BLaER1 treated with 17β-estradiol and CSF1 and Interleukin-3, amounts not matched to agents 10 nM and 100 nM (cell line): ENCODE results near the gene GAL3ST1.

ENCODE experiments used
- H3K27ac ChIP-seq, 11 experiments: shearing (Covaris generic); formaldehyde crosslinking; 2 replicates each; pipeline ENCODE4 v1.8.1; 2022
- H3K27me3 ChIP-seq, 11 experiments: shearing (Covaris generic); formaldehyde crosslinking; 2 replicates each; pipeline ENCODE4 v1.8.1; 2022
- H3K36me3 ChIP-seq, 11 experiments: shearing (Covaris generic); formaldehyde crosslinking; 2 replicates each; pipeline ENCODE4 v1.8.1; 2022
- H3K4me1 ChIP-seq, 10 experiments: shearing (Covaris generic); formaldehyde crosslinking; 2 replicates each; pipeline ENCODE4 v1.8.1; 2022
- H3K4me2 ChIP-seq, 11 experiments: shearing (Covaris generic); formaldehyde crosslinking; 2 replicates each; pipeline ENCODE4 v1.8.1; 2022
- H3K4me3 ChIP-seq, 10 experiments: shearing (Covaris generic); formaldehyde crosslinking; 2 replicates each; pipeline ENCODE4 v1.8.1; 2022
- H3K9ac ChIP-seq, 11 experiments: shearing (Covaris generic); formaldehyde crosslinking; 2 replicates each; pipeline ENCODE4 v1.8.1; 2022
- H3K9me3 ChIP-seq, 11 experiments: shearing (Covaris generic); formaldehyde crosslinking; replicated peaks in 1 of 11; 2 replicates each; pipeline ENCODE4 v1.8.1; 2022
- H4K20me1 ChIP-seq, 11 experiments: shearing (Covaris generic); formaldehyde crosslinking; 2 replicates each; pipeline ENCODE4 v1.8.1; 2022
- Cebpa-rat ChIP-seq, 11 experiments: shearing (Covaris generic); IDR thresholded peaks; 2 replicates each; pipeline ENCODE4 v1.8.1; 2022

GAL3ST1 gene

GRCh38 chr22:30535182-30535581 lies 39.3 kb downstream of the GAL3ST1 start:
- no peak overlapping the region for H3K4me2 ChIP-seq
- 0 out of 22 replicates have a peak, but pooled peaks cover 0 to 4% (median 0%) of the 10 kb centered on the region in 11 experiments for H4K20me1 ChIP-seq
- no peak overlapping the region for H3K9ac ChIP-seq
- H3K36me3 ChIP-seq, result no peaks in the 10 kb centered on the region
- no peaks in the 10 kb centered on the region for H3K27me3 ChIP-seq
- no peaks in the 10 kb centered on the region for H3K9me3 ChIP-seq
- H3K27ac ChIP-seq, result no peak overlapping the region
- H3K4me3 ChIP-seq, result no peak overlapping the region
- peaks cover 0 to 10% (median 0%) of the 10 kb centered on the region in 10 experiments; a peak in 6 of 20 replicates for H3K4me1 ChIP-seq
- TF ChIP-seq Cebpa-rat (IDR thresholded peaks at IDR 0.05), result no peak

- H3K9ac ChIP-seq, result no peak overlapping the region
- H3K4me1 ChIP-seq, result peaks cover 0 to 10% (median 0%) of the 10 kb centered on the region in 10 experiments; a peak in 6 of 20 replicates
- H3K4me3 ChIP-seq, result no peak overlapping the region
- H3K4me2 ChIP-seq, result no peak overlapping the region
- H3K36me3 ChIP-seq, result no peaks in the 10 kb centered on the region
- no peak for TF ChIP-seq Cebpa-rat (IDR thresholded peaks at IDR 0.05)
- 0 out of 22 replicates have a peak, but pooled peaks cover 0 to 4% (median 0%) of the 10 kb centered on the region in 11 experiments for H4K20me1 ChIP-seq
- H3K9me3 ChIP-seq, result no peaks in the 10 kb centered on the region
- no peaks in the 10 kb centered on the region for H3K27me3 ChIP-seq
- no peak overlapping the region for H3K27ac ChIP-seq
Observed at GRCh38 chr22:30531651-30532608, 42.5 kb downstream of the GAL3ST1 start.

GRCh38 chr22:30526656-30527055 lies 47.8 kb downstream of the GAL3ST1 start:
- Histone ChIP-seq H3K9ac (no peak overlapping the region), H3K4me3 (no peak overlapping the region), H3K4me1 (peaks cover 12 to 23% (median 19%) of the 10 kb centered on the region in 10 experiments; a peak in 19 of 20 replicates), H3K27ac (no peak overlapping the region), H3K27me3 (no peaks in the 10 kb centered on the region), H3K4me2 (no peak overlapping the region), H3K36me3 (no peaks in the 10 kb centered on the region), H3K9me3 (peaks cover 0 to 14% (median 0%) of the 10 kb centered on the region in 11 experiments; a peak in 3 of 22 replicates), H4K20me1 (no peaks in the 10 kb centered on the region)
- no peak for TF ChIP-seq Cebpa-rat (IDR thresholded peaks at IDR 0.05)

- Histone ChIP-seq H3K4me1 (peaks cover 12 to 23% (median 19%) of the 10 kb centered on the region in 10 experiments; a peak in 19 of 20 replicates), H3K27ac (no peak overlapping the region), H3K9me3 (peaks cover 0 to 14% (median 0%) of the 10 kb centered on the region in 11 experiments; a peak in 3 of 22 replicates), H4K20me1 (no peaks in the 10 kb centered on the region), H3K36me3 (no peaks in the 10 kb centered on the region), H3K4me3 (no peak overlapping the region), H3K9ac (no peak overlapping the region), H3K4me2 (peak overlapping the region; percentile 10 to 62 (median 46); a peak in 21 of 22 replicates), H3K27me3 (no peaks in the 10 kb centered on the region)
- TF ChIP-seq Cebpa-rat (IDR thresholded peaks at IDR 0.05), result no peak
Observed at GRCh38 chr22:30523646-30524489, 50.6 kb downstream of the GAL3ST1 start.

- no peaks in the 10 kb centered on the region for H3K27me3 ChIP-seq
- H4K20me1 ChIP-seq, result no peaks in the 10 kb centered on the region
- no peak for TF ChIP-seq Cebpa-rat (IDR thresholded peaks at IDR 0.05)
- H3K9me3 ChIP-seq, result peaks cover 0 to 14% (median 0%) of the 10 kb centered on the region in 11 experiments; a peak in 3 of 22 replicates
- H3K4me3 ChIP-seq, result no peak overlapping the region
- no peak overlapping the region for H3K27ac ChIP-seq
- H3K36me3 ChIP-seq, result no peaks in the 10 kb centered on the region
- no peak overlapping the region for H3K9ac ChIP-seq
- H3K4me1 ChIP-seq, result peaks cover 12 to 23% (median 19%) of the 10 kb centered on the region in 10 experiments; a peak in 19 of 20 replicates
- H3K4me2 ChIP-seq, result no peak overlapping the region
Observed at GRCh38 chr22:30521368-30522156, 52.9 kb downstream of the GAL3ST1 start.

GRCh38 chr22:30519842-30520425 lies 54.5 kb downstream of the GAL3ST1 start:
- TF ChIP-seq Cebpa-rat (IDR thresholded peaks at IDR 0.05), result no peak
- Histone ChIP-seq H3K4me2 (no peak overlapping the region), H3K27me3 (no peaks in the 10 kb centered on the region), H3K4me3 (no peak overlapping the region), H3K27ac (no peak overlapping the region), H3K9ac (no peak overlapping the region), H4K20me1 (no peaks in the 10 kb centered on the region), H3K4me1 (peaks cover 12 to 22% (median 19%) of the 10 kb centered on the region in 10 experiments; a peak in 19 of 20 replicates), H3K36me3 (no peaks in the 10 kb centered on the region), H3K9me3 (peaks cover 0 to 10% (median 0%) of the 10 kb centered on the region in 11 experiments; a peak in 3 of 22 replicates)

GRCh38 chr22:30516731-30517130 lies 57.7 kb downstream of the GAL3ST1 start:
- H4K20me1 ChIP-seq, result no peaks in the 10 kb centered on the region
- peaks cover 6 to 14% (median 8%) of the 10 kb centered on the region in 11 experiments; a peak in 19 of 22 replicates for H3K9me3 ChIP-seq
- H3K36me3 ChIP-seq, result no peaks in the 10 kb centered on the region
- TF ChIP-seq Cebpa-rat (IDR thresholded peaks at IDR 0.05), result no peak
- peaks cover 0 to 11% (median 6%) of the 10 kb centered on the region in 10 experiments; a peak in 8 of 20 replicates for H3K4me1 ChIP-seq
- H3K4me3 ChIP-seq, result no peak overlapping the region
- no peaks in the 10 kb centered on the region for H3K27me3 ChIP-seq
- no peak overlapping the region for H3K4me2 ChIP-seq
- H3K9ac ChIP-seq, result no peak overlapping the region
- no peak overlapping the region for H3K27ac ChIP-seq

GRCh38 chr22:30516273-30516672 lies 58.2 kb downstream of the GAL3ST1 start:
- H3K36me3 ChIP-seq, result no peaks in the 10 kb centered on the region
- H3K27me3 ChIP-seq, result no peaks in the 10 kb centered on the region
- no peak for TF ChIP-seq Cebpa-rat (IDR thresholded peaks at IDR 0.05)
- no peak overlapping the region for H3K4me2 ChIP-seq
- no peak overlapping the region for H3K4me3 ChIP-seq
- H3K9ac ChIP-seq, result no peak overlapping the region
- H4K20me1 ChIP-seq, result no peaks in the 10 kb centered on the region
- peaks cover 0 to 11% (median 6%) of the 10 kb centered on the region in 10 experiments; a peak in 8 of 20 replicates for H3K4me1 ChIP-seq
- H3K9me3 ChIP-seq, result peaks cover 9 to 18% (median 12%) of the 10 kb centered on the region in 11 experiments; a peak in 19 of 22 replicates
- H3K27ac ChIP-seq, result no peak overlapping the region
